22Rv1 (cell line): Measurements from ENCODE around the gene POGK.
"Not testable (repeated sequence)": the region's sequence is repeated elsewhere in the genome, so short reads cannot be mapped to it uniquely, and the experiment has no call there.

Experiments used
- H3K27ac ChIP-seq: fragments of 450-650 bp; 2 replicates; pipeline ENCODE4 v1.5.1; 2017
- ZFX ChIP-seq: fragments of 450-650 bp; IDR thresholded peaks from 2 replicates; pipeline ENCODE4 v1.6.1; 2017; ENCODE audit warnings: antibody characterized with exemption, borderline replicate concordance
- TF ChIP-seq, protein P1 (sequence below): fragments of 450-650 bp; IDR thresholded peaks from 2 replicates; pipeline ENCODE4 v1.5.1; 2017; ENCODE audit warnings: mild to moderate bottlenecking

POGK gene

DNA sequence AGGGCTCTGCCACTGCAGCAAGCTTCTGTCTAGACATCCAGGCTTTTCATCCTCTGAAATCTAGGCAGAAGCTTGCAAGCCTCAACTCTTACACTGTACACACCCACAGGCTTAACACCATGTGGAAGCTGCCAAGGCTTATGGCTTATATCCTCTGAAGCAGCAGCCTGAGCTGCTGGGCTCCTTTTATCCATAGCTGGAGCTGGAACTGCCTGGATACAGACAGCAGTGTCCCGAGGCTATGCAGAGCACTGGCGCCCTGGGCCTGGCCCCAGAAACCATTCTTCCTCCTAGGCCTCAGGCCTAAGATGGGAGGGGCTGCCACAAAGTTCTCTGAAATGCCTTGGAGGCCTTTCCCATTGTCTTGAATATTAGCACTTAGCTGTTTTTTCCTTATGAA, 19.3 kb upstream of the POGK start:
- no peak overlapping the region for H3K27ac ChIP-seq
- no peak for TF ChIP-seq ZFX
- TF ChIP-seq, protein P1, sequence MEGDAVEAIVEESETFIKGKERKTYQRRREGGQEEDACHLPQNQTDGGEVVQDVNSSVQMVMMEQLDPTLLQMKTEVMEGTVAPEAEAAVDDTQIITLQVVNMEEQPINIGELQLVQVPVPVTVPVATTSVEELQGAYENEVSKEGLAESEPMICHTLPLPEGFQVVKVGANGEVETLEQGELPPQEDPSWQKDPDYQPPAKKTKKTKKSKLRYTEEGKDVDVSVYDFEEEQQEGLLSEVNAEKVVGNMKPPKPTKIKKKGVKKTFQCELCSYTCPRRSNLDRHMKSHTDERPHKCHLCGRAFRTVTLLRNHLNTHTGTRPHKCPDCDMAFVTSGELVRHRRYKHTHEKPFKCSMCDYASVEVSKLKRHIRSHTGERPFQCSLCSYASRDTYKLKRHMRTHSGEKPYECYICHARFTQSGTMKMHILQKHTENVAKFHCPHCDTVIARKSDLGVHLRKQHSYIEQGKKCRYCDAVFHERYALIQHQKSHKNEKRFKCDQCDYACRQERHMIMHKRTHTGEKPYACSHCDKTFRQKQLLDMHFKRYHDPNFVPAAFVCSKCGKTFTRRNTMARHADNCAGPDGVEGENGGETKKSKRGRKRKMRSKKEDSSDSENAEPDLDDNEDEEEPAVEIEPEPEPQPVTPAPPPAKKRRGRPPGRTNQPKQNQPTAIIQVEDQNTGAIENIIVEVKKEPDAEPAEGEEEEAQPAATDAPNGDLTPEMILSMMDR, result no peak

DNA sequence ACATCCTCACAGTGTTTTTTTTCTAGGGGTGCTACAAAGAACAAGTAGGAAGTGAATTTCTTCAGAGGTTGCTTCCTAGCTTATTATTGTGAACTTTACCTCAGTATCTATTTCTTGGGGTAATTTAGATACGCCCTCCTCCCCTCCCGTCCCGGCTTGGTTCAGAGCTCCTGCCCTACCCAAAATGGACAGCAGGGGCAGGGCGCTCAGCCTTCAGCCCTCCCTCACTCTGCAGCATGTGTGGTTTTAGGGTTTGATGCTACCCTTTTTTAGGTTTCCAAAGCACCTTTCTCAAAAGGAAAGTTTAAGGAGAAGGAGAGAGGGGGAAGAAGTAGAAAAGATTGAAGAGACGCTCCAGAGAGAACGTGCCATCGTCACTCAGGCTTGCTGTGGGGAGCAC, 16.9 kb upstream of the POGK start:
- H3K27ac ChIP-seq, result no peak overlapping the region
- TF ChIP-seq, protein P1, result peak; percentile 71
- no peak for TF ChIP-seq ZFX

DNA sequence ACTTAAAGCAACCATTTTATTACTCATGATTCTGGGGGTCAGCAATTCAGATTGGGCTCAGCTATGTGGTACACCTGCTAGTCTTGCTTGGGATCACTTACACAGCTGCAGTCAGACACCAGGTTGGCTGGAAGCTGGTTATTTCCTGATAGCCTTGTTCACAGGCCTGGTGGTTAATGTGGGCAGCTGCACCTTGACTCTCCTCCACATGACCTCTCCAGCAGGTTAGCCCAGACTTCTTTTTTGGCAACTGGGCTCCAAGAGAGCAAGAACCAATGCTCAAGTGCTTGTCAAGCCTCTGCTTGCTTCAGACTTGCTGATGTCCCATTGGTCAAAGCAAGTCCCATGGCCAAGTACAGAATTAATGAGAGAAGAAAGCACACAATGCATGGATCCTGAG, 11.8 kb upstream of the POGK start:
- no peak overlapping the region for H3K27ac ChIP-seq
- TF ChIP-seq ZFX, result no peak
- TF ChIP-seq, protein P1, result no peak

DNA sequence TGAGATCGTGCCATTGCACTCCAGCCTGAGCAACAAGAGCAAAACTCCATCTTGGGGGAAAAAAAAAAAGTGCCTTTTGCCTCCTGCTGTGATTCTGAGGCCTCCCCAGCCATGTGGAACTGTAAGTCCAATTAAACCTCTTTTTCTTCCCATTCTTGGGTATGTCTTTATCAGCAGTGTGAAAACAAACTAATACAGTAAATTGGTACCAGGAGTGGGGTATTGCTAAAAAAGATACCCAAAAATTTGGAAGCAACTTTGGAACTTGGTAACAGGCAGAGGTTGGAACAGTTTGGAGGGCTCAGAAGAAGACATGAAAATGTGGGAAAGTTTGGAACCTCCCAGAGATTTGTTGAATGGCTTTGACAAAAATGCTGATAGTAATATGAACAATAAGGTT, 9.5 kb upstream of the POGK start:
- not testable (repeated sequence) for H3K27ac ChIP-seq

DNA sequence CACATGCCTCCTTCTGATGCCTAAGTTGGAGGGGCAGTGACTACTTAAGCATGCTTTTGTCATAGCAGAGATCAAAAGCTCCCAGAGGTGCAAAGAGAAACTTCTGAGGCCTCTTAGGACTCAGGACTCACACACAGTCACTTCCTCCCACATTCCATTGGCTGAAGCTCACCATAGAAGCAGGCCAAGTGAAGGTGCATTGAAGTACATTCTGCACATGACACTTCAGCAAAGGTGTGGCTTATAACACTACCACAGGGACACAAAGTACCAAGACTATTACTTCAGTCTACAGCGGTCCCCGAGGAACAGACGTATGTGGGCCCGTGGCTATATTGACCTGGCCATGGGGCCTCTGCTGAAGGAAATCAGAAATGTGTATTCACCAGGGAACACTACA, 2.5 kb upstream of the POGK start:
- no peak for TF ChIP-seq ZFX
- TF ChIP-seq, protein P1, result no peak
- no peak overlapping the region for H3K27ac ChIP-seq

DNA sequence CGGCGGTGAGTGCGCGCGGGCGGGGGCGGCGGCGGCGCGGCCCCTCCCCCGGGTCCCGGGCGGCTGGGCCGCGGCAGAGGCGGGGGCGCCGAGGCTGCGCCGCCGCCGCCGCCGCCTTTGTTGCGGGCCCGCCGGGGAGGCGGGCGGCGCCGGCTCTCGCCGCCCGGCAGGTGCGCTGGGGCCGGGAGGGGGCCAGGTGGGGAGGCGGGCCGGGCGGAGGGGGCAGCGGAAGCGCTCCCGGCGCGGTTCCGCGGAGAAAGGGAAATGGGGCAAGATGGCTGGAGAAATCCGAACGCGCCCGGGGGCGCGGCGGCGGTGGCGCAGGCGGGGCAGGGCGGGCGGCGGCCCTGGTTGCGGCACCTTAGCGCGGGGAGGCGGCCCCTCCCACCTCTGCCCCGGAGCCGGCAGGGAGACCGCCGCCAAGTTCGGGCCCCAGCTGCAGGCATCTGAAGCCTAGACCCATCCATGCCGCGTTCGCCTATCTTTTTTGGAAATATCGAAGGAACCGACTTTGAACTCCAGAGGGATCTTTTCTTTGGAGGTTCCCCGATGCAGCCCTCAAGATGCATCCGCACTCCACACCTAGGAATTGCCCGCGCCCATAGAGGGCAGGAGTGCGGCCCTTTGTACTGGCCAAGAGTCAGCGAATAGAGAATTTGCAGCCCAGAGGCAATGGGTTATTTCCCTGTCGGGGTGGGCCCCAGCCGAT, 479 bp downstream of the POGK start:
- H3K27ac ChIP-seq, result peak overlapping the region; percentile 87
- TF ChIP-seq, protein P1, result peak; percentile 62
- no peak for TF ChIP-seq ZFX

DNA sequence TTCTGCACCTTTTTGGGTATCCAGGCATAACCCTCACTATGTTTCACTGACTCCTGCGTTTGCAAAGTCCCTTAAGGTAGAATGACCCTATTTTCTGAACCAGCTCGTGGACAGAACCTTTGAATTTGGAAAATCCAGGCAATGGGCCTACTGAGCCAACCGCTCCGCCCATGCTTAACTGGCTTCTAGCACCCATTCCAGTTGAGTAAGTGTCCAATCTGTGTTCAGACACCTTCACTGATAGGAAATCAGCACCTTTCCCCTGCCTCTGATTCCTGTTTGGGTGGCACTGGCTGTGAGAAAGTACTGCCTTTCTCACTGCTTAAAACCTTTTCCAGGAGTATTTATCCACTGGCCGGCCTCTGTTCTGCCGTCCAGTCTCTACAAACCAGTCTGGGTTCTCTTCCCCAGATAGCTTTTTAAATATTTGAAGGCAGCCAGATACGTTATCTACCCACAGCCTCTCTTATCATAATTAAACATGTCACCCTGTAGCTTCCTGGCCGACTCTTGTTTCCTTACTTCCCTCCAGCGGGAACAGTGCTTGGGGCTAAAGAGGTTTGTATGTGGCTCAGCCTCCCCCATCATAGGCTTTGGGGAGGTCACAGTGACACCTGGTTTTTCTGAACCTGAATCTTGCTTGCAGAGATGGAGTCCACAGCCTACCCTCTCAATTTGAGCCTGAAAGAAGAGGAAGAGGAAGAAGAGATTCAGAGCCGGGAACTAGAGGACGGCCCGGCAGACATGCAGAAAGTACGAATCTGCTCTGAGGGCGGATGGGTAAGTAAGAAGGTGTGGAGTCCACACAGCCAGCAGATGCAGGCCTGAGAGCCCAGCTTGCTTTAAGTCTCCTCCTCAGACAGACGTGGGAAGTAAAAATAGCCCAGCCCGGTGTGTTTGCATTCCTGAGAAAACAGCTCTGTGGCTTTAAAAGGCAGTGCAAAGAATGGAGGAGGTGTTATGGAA, 1.3 kb downstream of the POGK start:
- peak overlapping the region; percentile 87 for H3K27ac ChIP-seq
- no peak for TF ChIP-seq ZFX
- TF ChIP-seq, protein P1, result peak; percentile 5; the same call in 1 of the 2 replicates
